Measurements from ENCODE around the gene AKR1C2. TPM values are rescaled to one million over a fixed set of nuclear protein-coding genes. Genes with fewer than 3 reads are reported as not detected.

The AKR1C2 gene
- total RNA-seq, 1 donor from 2014 or later: not detected

Other genes starting within 250 kb of the AKR1C2 start
- gene AKR1E2, start 177.7 kb downstream of the AKR1C2 start, total RNA-seq: 1.7 and 2.5 TPM in 2 replicates
- 0.67 and 0.84 TPM in 2 replicates for gene AKR1C1, start 40.4 kb downstream of the AKR1C2 start, total RNA-seq
- 0.89 TPM in 1 of 2 replicates, not detected in the other for gene AKR1C3, start 90.6 kb upstream of the AKR1C2 start, total RNA-seq
- not detected in 2 replicates for gene AKR1C8, start 181.3 kb upstream of the AKR1C2 start, total RNA-seq
- not detected in 2 replicates for gene AKR1C4, start 193.0 kb upstream of the AKR1C2 start, total RNA-seq

All from osteocyte (in vitro differentiated cells).